Activated CD4-positive, alpha-beta T cell treated with anti-CD3 and anti-CD28 coated beads for 1 hour (primary cell): ENCODE data around the gene KNOP1.
A peak's percentile ranks its signal among the peaks of the same experiment; 100 is the strongest.

Source experiments
- DNase-seq: peaks from one replicate; pipeline ENCODE4 v3.0.0-alpha.2; 2020

Gene KNOP1, protein sequence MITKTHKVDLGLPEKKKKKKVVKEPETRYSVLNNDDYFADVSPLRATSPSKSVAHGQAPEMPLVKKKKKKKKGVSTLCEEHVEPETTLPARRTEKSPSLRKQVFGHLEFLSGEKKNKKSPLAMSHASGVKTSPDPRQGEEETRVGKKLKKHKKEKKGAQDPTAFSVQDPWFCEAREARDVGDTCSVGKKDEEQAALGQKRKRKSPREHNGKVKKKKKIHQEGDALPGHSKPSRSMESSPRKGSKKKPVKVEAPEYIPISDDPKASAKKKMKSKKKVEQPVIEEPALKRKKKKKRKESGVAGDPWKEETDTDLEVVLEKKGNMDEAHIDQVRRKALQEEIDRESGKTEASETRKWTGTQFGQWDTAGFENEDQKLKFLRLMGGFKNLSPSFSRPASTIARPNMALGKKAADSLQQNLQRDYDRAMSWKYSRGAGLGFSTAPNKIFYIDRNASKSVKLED

GRCh38 chr16:19717741-19718623 lies at the start of gene KNOP1, which contains the start of gene IQCK:
TSS of gene KNOP1 (minus strand) at chr16:19718227. CDS start at chr16:19715035, 3,192 bp downstream.
TSS of gene IQCK (plus strand) at chr16:19718271. CDS start at chr16:19718307, 36 bp downstream.
- peak; percentile 81 for DNase-seq

- DNase-seq = no peak
Observed at GRCh38 chr16:19767497-19767896, 49.5 kb upstream of the KNOP1 start.

GRCh38 chr16:19766988-19767387 lies 49.0 kb upstream of the KNOP1 start:
- no peak for DNase-seq

- DNase-seq = no peak
Observed at GRCh38 chr16:19766554-19766884, 48.5 kb upstream of the KNOP1 start.

DNA sequence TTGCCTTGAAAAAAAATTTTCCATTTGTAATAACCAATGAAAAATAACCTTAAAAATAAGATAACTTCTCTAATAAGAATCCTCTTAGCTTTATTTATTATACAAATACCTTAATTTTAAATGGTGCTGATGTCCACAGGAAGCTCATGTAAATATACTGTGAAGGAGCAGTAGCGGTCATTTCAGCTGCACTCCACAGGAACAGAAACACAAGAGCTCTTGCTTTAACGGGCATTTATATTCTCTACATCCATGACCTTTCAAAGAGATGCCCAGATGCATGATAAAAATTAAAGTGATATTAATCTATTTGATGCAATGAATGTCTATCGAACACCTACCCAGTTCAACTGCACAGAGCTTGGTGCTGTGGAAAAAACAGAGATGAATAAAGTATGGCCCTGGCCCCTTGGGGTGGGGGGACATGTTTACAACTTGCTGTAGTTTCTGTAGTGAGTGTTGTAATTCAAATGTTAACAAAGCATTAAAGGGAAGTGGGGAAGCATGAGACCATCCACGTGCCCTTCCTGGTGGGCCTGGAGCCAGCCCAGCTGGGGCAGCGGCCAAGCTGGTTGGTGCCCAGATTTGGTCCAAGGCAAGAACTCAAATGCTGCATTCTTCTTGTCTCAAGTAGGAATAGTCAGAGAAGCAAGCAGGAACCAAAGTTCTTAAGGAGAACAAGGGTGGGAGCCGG lies 48.0 kb upstream of the KNOP1 start:
- no peak for DNase-seq

DNA sequence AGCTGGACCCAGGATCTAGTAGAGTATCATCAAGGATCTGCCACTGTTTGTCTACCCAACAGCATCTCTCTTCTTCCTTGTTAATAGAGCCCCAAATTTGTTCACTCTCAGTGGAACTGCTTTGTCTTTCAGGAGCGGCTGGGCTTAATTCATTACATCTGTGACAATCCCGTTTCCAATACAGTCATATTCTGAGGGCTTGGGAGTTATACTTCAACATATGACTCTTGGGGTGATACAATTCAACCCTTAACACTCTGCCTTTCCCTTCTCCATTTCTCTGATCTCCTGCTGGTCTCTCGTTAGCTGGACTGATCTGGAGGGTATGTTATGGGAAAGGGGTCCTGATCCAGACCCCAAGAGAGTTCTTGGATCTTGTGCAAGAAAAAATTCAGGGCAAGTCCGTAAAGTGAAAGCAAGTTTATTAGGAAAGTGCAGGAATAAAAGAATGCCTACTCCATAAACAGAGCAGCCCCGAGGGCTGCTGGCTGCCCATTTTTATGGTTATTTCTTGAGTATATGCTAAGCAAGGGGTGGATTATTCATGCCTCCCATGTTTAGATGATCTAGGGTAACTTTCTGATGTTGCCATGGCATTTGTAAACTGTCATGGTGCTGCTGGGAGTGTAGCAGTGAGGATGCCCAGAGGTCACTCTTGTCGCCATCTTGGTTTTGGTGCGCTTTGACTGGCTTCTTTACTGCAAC lies 42.5 kb upstream of the KNOP1 start:
- no peak for DNase-seq

DNA sequence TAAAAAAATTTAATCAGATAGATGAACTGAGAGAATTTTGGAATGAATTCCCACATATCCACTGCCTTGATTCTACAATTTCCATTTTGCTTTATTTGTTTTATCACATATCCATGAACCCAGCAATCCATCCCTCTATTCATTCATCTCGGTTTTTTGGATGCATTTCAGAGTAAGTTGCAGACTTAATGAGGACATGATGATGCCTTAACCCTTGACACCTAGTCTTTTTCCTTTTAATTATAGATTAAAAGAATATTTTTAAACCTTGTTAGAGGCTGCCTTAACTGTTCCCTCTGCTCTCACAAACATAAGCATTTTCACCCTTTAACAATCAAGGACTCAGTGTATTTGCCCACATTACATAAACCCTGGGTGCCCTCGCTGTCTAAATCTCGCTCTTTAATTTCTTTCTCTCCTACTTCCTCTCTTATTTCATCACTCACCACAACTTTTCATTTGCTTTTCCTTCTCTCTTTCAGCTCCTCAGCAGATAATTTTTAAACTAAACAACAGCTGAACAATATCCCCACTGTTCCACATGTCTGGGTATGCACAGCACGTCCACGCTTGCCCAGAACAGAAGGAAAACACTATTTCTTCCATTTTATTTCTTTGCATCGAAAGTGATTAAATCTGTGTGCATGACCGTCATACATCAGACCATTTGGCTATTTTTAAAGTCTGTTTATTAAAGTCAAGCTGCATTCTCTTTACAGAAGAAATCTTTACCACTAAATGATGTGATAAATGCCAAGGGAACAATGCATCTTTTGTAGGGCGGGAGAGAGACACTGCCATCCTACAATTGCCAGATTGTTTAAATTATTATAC lies 40.0 kb upstream of the KNOP1 start:
- DNase-seq = no peak

GRCh38 chr16:19757026-19757425 lies 39.0 kb upstream of the KNOP1 start:
- no peak for DNase-seq

DNA sequence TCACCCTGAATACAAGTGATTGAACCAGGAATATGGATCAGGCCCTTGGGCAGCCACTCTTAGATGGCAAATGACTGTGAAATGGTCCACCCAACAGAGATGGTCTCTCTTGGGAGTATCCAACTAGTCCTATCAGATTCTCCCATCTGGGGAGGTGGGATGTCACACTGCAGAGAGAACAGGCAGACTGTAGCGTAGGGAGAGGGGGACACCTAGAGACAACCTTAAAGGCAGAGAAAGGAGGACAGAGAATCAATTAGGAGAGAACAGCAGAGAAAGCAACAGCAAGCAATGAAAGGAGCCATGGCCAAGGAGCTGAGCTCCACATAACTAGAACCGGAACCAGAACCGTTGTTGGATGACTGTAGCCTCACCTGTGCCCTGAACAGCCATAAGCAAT lies 37.2 kb upstream of the KNOP1 start:
- no peak for DNase-seq

- no peak for DNase-seq
Observed at GRCh38 chr16:19754644-19755036, 36.6 kb upstream of the KNOP1 start.

GRCh38 chr16:19753815-19754643 lies 36.0 kb upstream of the KNOP1 start:
- DNase-seq = no peak

- DNase-seq = no peak
Observed at GRCh38 chr16:19751478-19752385, 33.7 kb upstream of the KNOP1 start.

GRCh38 chr16:19749571-19750080 lies 31.6 kb upstream of the KNOP1 start:
- no peak for DNase-seq

- DNase-seq = no peak
Observed at GRCh38 chr16:19748389-19749168, 30.6 kb upstream of the KNOP1 start.

- no peak for DNase-seq
Observed at GRCh38 chr16:19746561-19746960, 28.5 kb upstream of the KNOP1 start.

DNA sequence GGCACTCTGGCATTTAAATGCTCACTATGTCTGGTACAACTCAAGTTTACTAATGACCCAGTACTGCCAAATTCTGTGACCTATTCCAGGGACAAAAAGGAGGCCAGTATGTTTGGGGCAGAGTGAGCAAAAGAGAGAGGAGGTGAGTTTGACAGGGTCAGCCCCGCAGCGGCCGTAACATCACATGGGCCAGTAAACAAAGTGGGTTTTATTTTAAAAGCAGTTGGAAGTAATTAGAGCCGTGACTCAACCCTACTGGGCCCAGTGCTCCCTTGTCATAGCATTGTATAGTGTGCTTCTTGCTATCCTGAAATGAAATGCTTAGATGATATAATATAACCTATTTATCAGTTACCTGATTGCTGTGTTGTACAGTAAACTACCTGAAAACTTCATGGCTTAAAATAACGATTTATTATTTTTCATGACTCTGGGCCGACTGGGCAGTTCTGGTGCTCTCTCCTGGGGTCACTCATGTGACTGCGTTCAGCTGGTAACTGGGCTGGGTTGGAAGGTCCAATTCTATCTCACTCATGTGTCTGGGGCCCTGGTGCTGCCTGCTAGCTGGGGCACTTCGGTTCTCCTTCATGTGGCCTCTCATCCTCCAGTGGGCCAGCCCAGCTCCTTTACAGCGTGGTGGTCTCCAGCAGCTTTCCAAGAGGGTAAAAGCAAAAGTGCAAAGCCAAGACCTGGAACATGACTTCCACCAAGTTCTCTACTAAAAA lies 27.4 kb upstream of the KNOP1 start:
- no peak for DNase-seq

GRCh38 chr16:19744670-19745069 lies 26.6 kb upstream of the KNOP1 start:
- no peak for DNase-seq

- no peak for DNase-seq
Observed at GRCh38 chr16:19743816-19744159, 25.8 kb upstream of the KNOP1 start.
